HepG2 (cell line): ENCODE measurements around the gene MASP2.

Source experiments
- MAFG ChIP-seq: sonication (generic); formaldehyde crosslinking; IDR thresholded peaks from 2 replicates; pipeline ENCODE4 v1.5.1; 2020; ENCODE audit warnings: mild to moderate bottlenecking, missing genetic modification reagents
- ZNF124 ChIP-seq: sonication (generic); formaldehyde crosslinking; IDR thresholded peaks from 2 replicates; pipeline ENCODE4 v1.4.0; 2020; ENCODE audit warnings: missing genetic modification reagents
- ZNF674 ChIP-seq: sonication (generic); formaldehyde crosslinking; IDR thresholded peaks from 2 replicates; pipeline ENCODE4 v1.5.0; 2020; ENCODE audit warnings: low read depth, mild to moderate bottlenecking, missing genetic modification reagents
- ZNF766 ChIP-seq: sonication (generic); formaldehyde crosslinking; IDR thresholded peaks from 2 replicates; pipeline ENCODE4 v1.5.0; 2020; ENCODE audit warnings: missing genetic modification reagents, borderline replicate concordance
- ZNF784 ChIP-seq: sonication (generic); formaldehyde crosslinking; IDR thresholded peaks from 2 replicates; pipeline ENCODE4 v1.5.1; 2020; ENCODE audit warnings: missing genetic modification reagents, mild to moderate bottlenecking, borderline replicate concordance

GRCh38 chr1:11000526-11000925, 46.5 kb downstream of the MASP2 start:
- TF ChIP-seq ZNF766 (CRISPR knock-in tag) = no peak
- TF ChIP-seq MAFG (CRISPR knock-in tag) = no peak
- TF ChIP-seq ZNF674 (CRISPR knock-in tag) = no peak
- no peak for TF ChIP-seq ZNF784 (CRISPR knock-in tag)
- TF ChIP-seq ZNF124 (CRISPR knock-in tag) = no peak
